ENCODE results near the gene UNC80.

GRCh38 chr2:209875270-209875669 is 103.6 kb downstream of the UNC80 start:
- no peak for TF ChIP-seq CTCF (conservative IDR thresholded peaks at IDR 0.05; ENCODE audit: low read depth, low read length)
- no peak for TF ChIP-seq CEBPB (IDR thresholded peaks at IDR 0.05; ENCODE audit: low read depth, low read length)
- no peak for TF ChIP-seq POLR2A (IDR thresholded peaks at IDR 0.05; ENCODE audit: low read depth, low read length)
- no peak for TF ChIP-seq RFX5 (IDR thresholded peaks at IDR 0.05; ENCODE audit: low read depth, low read length)
- TF ChIP-seq FOS (IDR thresholded peaks at IDR 0.05; ENCODE audit: low read depth, low read length), result no peak
- no peak for TF ChIP-seq RCOR1 (IDR thresholded peaks at IDR 0.05; ENCODE audit: insufficient replicate concordance, low read length)
- no peak for TF ChIP-seq SMC3 (IDR thresholded peaks at IDR 0.05; ENCODE audit: low read depth, low read length)
- no peak for TF ChIP-seq USF2 (IDR thresholded peaks at IDR 0.05; ENCODE audit: low read depth, low read length)
- TF ChIP-seq MAZ (IDR thresholded peaks at IDR 0.05; ENCODE audit: borderline replicate concordance, low read depth, low read length), result no peak
- no peak for TF ChIP-seq MXI1 (IDR thresholded peaks at IDR 0.05; ENCODE audit: borderline replicate concordance, low read depth, low read length)
- no peak for TF ChIP-seq BHLHE40 (IDR thresholded peaks at IDR 0.05; ENCODE audit: low read depth, low read length)

Measured in IMR-90 (cell line).